GM12892 (cell line): ENCODE data around the gene DPP9.
A peak's percentile ranks its signal among the peaks of the same experiment; 100 is the strongest.

Source experiments
- DNase-seq: peaks from one replicate; pipeline ENCODE4 v3.0.0; 2011; ENCODE audit not compliant: insufficient read length
- FAIRE-seq: peaks from 2 replicates; lab custom pipeline; 2011; peaks lifted over from hg19 to GRCh38; lab: Jason Lieb, UNC
- POLR2A ChIP-seq: IDR thresholded peaks from 2 replicates; pipeline ENCODE4 v1.6.1; 2011; ENCODE audit warnings: low read depth, low read length, control low read depth
- POLR2AphosphoS5 ChIP-seq: IDR thresholded peaks from 2 replicates; pipeline ENCODE4 v1.6.1; 2011; ENCODE audit warnings: low read depth, low read length, control low read depth
- TAF1 ChIP-seq: IDR thresholded peaks from 2 replicates; pipeline ENCODE4 v1.6.1; 2011; ENCODE audit warnings: low read depth, mild to moderate bottlenecking, control low read depth, low read length, borderline replicate concordance

DPP9 gene

GRCh38 chr19:4656102-4656501 lies 67.5 kb downstream of the DPP9 start:
- no peak for TF ChIP-seq TAF1
- 0 out of 2 replicates have a peak, but pooled peaks have one; percentile 60 for TF ChIP-seq POLR2AphosphoS5
- no peak for TF ChIP-seq POLR2A
- no peak for DNase-seq
- FAIRE-seq, result no peak

- TF ChIP-seq TAF1 (no peak), POLR2AphosphoS5 (0 out of 2 replicates have a peak, but pooled peaks have one; percentile 25)
- DNase-seq (no peak), FAIRE-seq (no peak)
Measured at GRCh38 chr19:4654437-4655361, 68.9 kb downstream of the DPP9 start.

GRCh38 chr19:4653793-4654436 lies 69.7 kb downstream of the DPP9 start:
- no peak for FAIRE-seq
- TF ChIP-seq TAF1 (no peak), POLR2AphosphoS5 (no peak), POLR2A (no peak)
- no peak for DNase-seq

- no peak for TF ChIP-seq POLR2AphosphoS5
- TF ChIP-seq POLR2A, result no peak
- no peak for TF ChIP-seq TAF1
- FAIRE-seq (no peak), DNase-seq (no peak)
Measured at GRCh38 chr19:4652075-4652474, 71.6 kb downstream of the DPP9 start.

GRCh38 chr19:4650159-4650558 lies 73.5 kb downstream of the DPP9 start:
- FAIRE-seq (no peak), DNase-seq (no peak)
- TF ChIP-seq POLR2A, result no peak
- no peak for TF ChIP-seq POLR2AphosphoS5
- no peak for TF ChIP-seq TAF1

- FAIRE-seq, result no peak
- no peak for DNase-seq
- no peak for TF ChIP-seq POLR2AphosphoS5
- no peak for TF ChIP-seq POLR2A
- TF ChIP-seq TAF1, result no peak
Measured at GRCh38 chr19:4649392-4650047, 74.1 kb downstream of the DPP9 start.

GRCh38 chr19:4647676-4648644 lies 75.7 kb downstream of the DPP9 start:
- DNase-seq, result no peak
- TF ChIP-seq POLR2A (no peak), TAF1 (no peak), POLR2AphosphoS5 (no peak)
- peak; percentile 14 for FAIRE-seq

GRCh38 chr19:4645718-4646117 lies 77.9 kb downstream of the DPP9 start:
- FAIRE-seq, result no peak
- TF ChIP-seq TAF1, result no peak
- no peak for TF ChIP-seq POLR2A
- TF ChIP-seq POLR2AphosphoS5, result no peak
- no peak for DNase-seq

- TF ChIP-seq TAF1, result no peak
- no peak for TF ChIP-seq POLR2A
- no peak for TF ChIP-seq POLR2AphosphoS5
- FAIRE-seq (no peak), DNase-seq (no peak)
Measured at GRCh38 chr19:4642625-4643024, 81.0 kb downstream of the DPP9 start.

GRCh38 chr19:4641132-4641531 lies 82.5 kb downstream of the DPP9 start:
- FAIRE-seq, result no peak
- TF ChIP-seq POLR2AphosphoS5 (no peak), POLR2A (no peak), TAF1 (no peak)
- no peak for DNase-seq

- no peak for DNase-seq
- peak; percentile 33 for FAIRE-seq
- TF ChIP-seq POLR2AphosphoS5 (no peak), TAF1 (no peak), POLR2A (no peak)
Measured at GRCh38 chr19:4640247-4641000, 83.2 kb downstream of the DPP9 start.
